Endodermal cell (in vitro differentiated cells): ENCODE data around the gene ASPHD2. TPM values are rescaled to one million over a fixed set of nuclear protein-coding genes. Genes with fewer than 3 reads are reported as not detected.

Experiments used
- DNase-seq: peaks from one replicate; pipeline ENCODE4 v3.0.0-alpha.2; 2017
- H3K27ac ChIP-seq: 2 replicates; pipeline ENCODE4 v1.5.1; 2013; ENCODE audit warnings: mild to moderate bottlenecking, low read depth, low read length, moderate library complexity
- H3K27me3 ChIP-seq: 2 replicates; pipeline ENCODE4 v1.6.1; 2013; ENCODE audit warnings: mild to moderate bottlenecking, low read length, moderate library complexity; ENCODE audit not compliant: insufficient read depth, control insufficient read depth, poor library complexity, severe bottlenecking
- H3K36me3 ChIP-seq: 2 replicates; pipeline ENCODE4 v1.7.0; 2013; ENCODE audit warnings: mild to moderate bottlenecking, low read length, moderate library complexity; ENCODE audit not compliant: control insufficient read depth, insufficient read depth
- H3K4me1 ChIP-seq: one replicate; pipeline ENCODE4 v1.7.0; 2013; ENCODE audit warnings: low read length; ENCODE audit not compliant: control insufficient read depth, insufficient read depth
- H3K4me3 ChIP-seq: 2 replicates; pipeline ENCODE4 v1.5.1; 2013; ENCODE audit warnings: mild to moderate bottlenecking, low read length, moderate library complexity
- H3K9ac ChIP-seq: 2 replicates; pipeline ENCODE4 v1.6.1; 2013; ENCODE audit warnings: mild to moderate bottlenecking, low read length, moderate library complexity; ENCODE audit not compliant: poor library complexity, severe bottlenecking; ENCODE audit errors: extremely low read depth
- H3K9me3 ChIP-seq: 2 replicates; pipeline ENCODE4 v1.6.1; 2013; ENCODE audit warnings: mild to moderate bottlenecking, low read length, moderate library complexity; ENCODE audit not compliant: control insufficient read depth
- H3K27ac Mint-ChIP-seq: 2 replicates; pipeline ENCODE4 v1.8.0; 2020; ENCODE audit warnings: mixed read lengths
- H3K27me3 Mint-ChIP-seq: 2 replicates; pipeline ENCODE4 v1.8.0; 2021; ENCODE audit warnings: mild to moderate bottlenecking, mixed read lengths; ENCODE audit not compliant: insufficient read depth
- H3K36me3 Mint-ChIP-seq: 2 replicates; pipeline ENCODE4 v1.8.0; 2020; ENCODE audit warnings: low read depth, mixed read lengths
- H3K4me1 Mint-ChIP-seq: 2 replicates; pipeline ENCODE4 v1.8.0; 2020; ENCODE audit warnings: mixed read lengths
- H3K4me3 Mint-ChIP-seq: 2 replicates; pipeline ENCODE4 v1.8.0; 2020; ENCODE audit warnings: mild to moderate bottlenecking, moderate library complexity, mixed read lengths
- H3K9me3 Mint-ChIP-seq: 2 replicates; pipeline ENCODE4 v1.8.0; 2020; ENCODE audit warnings: mild to moderate bottlenecking, mixed read lengths
- CTCF ChIP-seq: fragments of 200-600 bp; sonication (generic); conservative IDR thresholded peaks from 2 replicates; pipeline ENCODE4 v1.5.0; 2021; ENCODE audit warnings: antibody characterized with exemption, mild to moderate bottlenecking
- WGBS, 2 experiments: methylation state at CpG; one replicate each; pipeline versions ENCODE4 v1.1.5 to v1.1.7; 2013; ENCODE audit warnings: missing lambda C conversion rate in 2 of 2, mixed read lengths in 1 of 2; ENCODE audit not compliant: insufficient coverage in 1 of 2, insufficient read length in 1 of 2; 5-methylcytosine and 5-hydroxymethylcytosine counted together
- total RNA-seq, 2 donors: library from RNA; stranded (reverse); fragmentation: NEBNext Ultra II Directional in 1 of 2; extraction: Animal tissue kit (Norgen Biotek cat#: 25700) in 1 of 2; gene quantifications; 2 replicates in 1 of 2; 3 replicates in 1 of 2; pipeline ENCODE4 v1.2.1, GENCODE V29; 2021

The ASPHD2 gene
- total RNA-seq, 2 donors from 2014 or later = 6.0 to 7.3 TPM

- Mint-ChIP-seq H3K9me3 (no peaks in the 10 kb centered on the region), H3K4me3 (no peak overlapping the region), H3K27me3 (no peaks in the 10 kb centered on the region), H3K27ac (no peak overlapping the region), H3K36me3 (peaks cover 63% of the 10 kb centered on the region), H3K4me1 (peaks cover 5% of the 10 kb centered on the region)
- H3K9ac ChIP-seq = no peak overlapping the region
- H3K27ac ChIP-seq = no peak overlapping the region
- TF ChIP-seq CTCF = no peak
- no peaks in the 10 kb centered on the region for H3K27me3 ChIP-seq
- no peak for DNase-seq
- H3K4me3 ChIP-seq = no peak overlapping the region
- H3K4me1 ChIP-seq = no peaks in the 10 kb centered on the region
- H3K9me3 ChIP-seq = no peaks in the 10 kb centered on the region
- peaks cover 78% of the 10 kb centered on the region for H3K36me3 ChIP-seq
Measured at GRCh38 chr22:26474682-26475081, 45.6 kb downstream of the ASPHD2 start.

GRCh38 chr22:26476705-26477340 is 47.8 kb downstream of the ASPHD2 start:
- H3K27me3 ChIP-seq = no peaks in the 10 kb centered on the region
- Mint-ChIP-seq H3K4me3 (no peak overlapping the region), H3K4me1 (peaks cover 21% of the 10 kb centered on the region), H3K9me3 (no peaks in the 10 kb centered on the region), H3K36me3 (peaks cover 54% of the 10 kb centered on the region), H3K27ac (no peak overlapping the region), H3K27me3 (no peaks in the 10 kb centered on the region)
- no peak for TF ChIP-seq CTCF
- DNase-seq = no peak
- no peak overlapping the region for H3K4me3 ChIP-seq
- WGBS, 2 experiments = 94 to 100% methylated on average over 3 to 4 of the region's 4 CpGs
- no peaks in the 10 kb centered on the region for H3K4me1 ChIP-seq
- peak overlapping the region; percentile 36 for H3K27ac ChIP-seq
- peaks cover 56% of the 10 kb centered on the region for H3K36me3 ChIP-seq
- no peak overlapping the region for H3K9ac ChIP-seq
- H3K9me3 ChIP-seq = no peaks in the 10 kb centered on the region

- H3K4me1 Mint-ChIP-seq = peaks cover 26% of the 10 kb centered on the region
- Histone ChIP-seq H3K27ac (peak overlapping the region; percentile 2), H3K9me3 (no peaks in the 10 kb centered on the region), H3K27me3 (no peaks in the 10 kb centered on the region), H3K4me1 (no peaks in the 10 kb centered on the region), H3K36me3 (peaks cover 51% of the 10 kb centered on the region), H3K9ac (no peak overlapping the region), H3K4me3 (no peak overlapping the region)
- no peak for TF ChIP-seq CTCF
- no peak overlapping the region for H3K27ac Mint-ChIP-seq
- no peak overlapping the region for H3K4me3 Mint-ChIP-seq
- H3K9me3 Mint-ChIP-seq = no peaks in the 10 kb centered on the region
- WGBS, 2 experiments = 63% methylated on average over 4 of the region's 4 CpGs; no CpG with 5 or more reads in 1 of the 2 experiments
- peaks cover 49% of the 10 kb centered on the region for H3K36me3 Mint-ChIP-seq
- no peak for DNase-seq
- H3K27me3 Mint-ChIP-seq = no peaks in the 10 kb centered on the region
Measured at GRCh38 chr22:26477341-26477731, 48.3 kb downstream of the ASPHD2 start.
